NT2/D1 (cell line): ENCODE measurements around the gene TECR.

Experiments used
- DNase-seq: peaks from one replicate; pipeline ENCODE4 v3.0.0-alpha.2; 2011; ENCODE audit warnings: low read depth, low spot score
- H3K27me3 ChIP-seq: 2 replicates; pipeline ENCODE4 v1.6.0; 2011; ENCODE audit warnings: mild to moderate bottlenecking; ENCODE audit not compliant: insufficient read length, insufficient read depth
- H3K36me3 ChIP-seq: 2 replicates; pipeline ENCODE4 v1.6.1; 2011; ENCODE audit warnings: mild to moderate bottlenecking, low read length, mixed read lengths; ENCODE audit not compliant: insufficient read depth, insufficient read length
- H3K4me1 ChIP-seq: 2 replicates; pipeline ENCODE4 v1.5.1; 2011; ENCODE audit not compliant: insufficient read depth, insufficient read length
- H3K4me3 ChIP-seq: 2 replicates; pipeline ENCODE4 v1.5.1; 2011; ENCODE audit warnings: low read depth; ENCODE audit not compliant: insufficient read length
- H3K9ac ChIP-seq: 2 replicates; pipeline ENCODE4 v1.6.0; 2011; ENCODE audit warnings: low read depth; ENCODE audit not compliant: insufficient read length
- H3K9me3 ChIP-seq: 2 replicates; pipeline ENCODE4 v1.5.1; 2011; ENCODE audit warnings: mild to moderate bottlenecking, low read length; ENCODE audit not compliant: insufficient read depth
- SUZ12 ChIP-seq: IDR thresholded peaks from 2 replicates; pipeline ENCODE4 v1.6.1; 2011; ENCODE audit not compliant: insufficient read length, insufficient read depth; ENCODE audit errors: extremely low read depth
- YY1 ChIP-seq: IDR thresholded peaks from 2 replicates; pipeline ENCODE4 v1.6.1; 2011; ENCODE audit not compliant: insufficient read length, insufficient read depth
- ZNF274 ChIP-seq: IDR thresholded peaks from 2 replicates; pipeline ENCODE4 v1.6.1; 2011; ENCODE audit warnings: mild to moderate bottlenecking, low read depth, low read length

The TECR gene

GRCh38 chr19:14565765-14566711, 36.6 kb downstream of the TECR start:
- Histone ChIP-seq H3K4me1 (peaks cover 28% of the 10 kb centered on the region), H3K4me3 (no peak overlapping the region), H3K9ac (no peak overlapping the region), H3K9me3 (no peaks in the 10 kb centered on the region), H3K27me3 (no peaks in the 10 kb centered on the region), H3K36me3 (peaks cover 69% of the 10 kb centered on the region)
- no peak for TF ChIP-seq ZNF274
- TF ChIP-seq SUZ12, result no peak
- no peak for TF ChIP-seq YY1
- DNase-seq, result no peak

- H3K9me3 ChIP-seq, result no peaks in the 10 kb centered on the region
- H3K27me3 ChIP-seq, result no peaks in the 10 kb centered on the region
- H3K4me3 ChIP-seq, result no peak overlapping the region
- TF ChIP-seq YY1 (no peak), ZNF274 (no peak), SUZ12 (no peak)
- peaks cover 71% of the 10 kb centered on the region for H3K36me3 ChIP-seq
- H3K4me1 ChIP-seq, result peaks cover 25% of the 10 kb centered on the region
- no peak for DNase-seq
- no peak overlapping the region for H3K9ac ChIP-seq
Observed at GRCh38 chr19:14566712-14567077, 37.3 kb downstream of the TECR start.

- no peak overlapping the region for H3K9ac ChIP-seq
- peaks cover 71% of the 10 kb centered on the region for H3K36me3 ChIP-seq
- H3K4me3 ChIP-seq, result no peak overlapping the region
- DNase-seq, result no peak
- TF ChIP-seq SUZ12 (no peak), YY1 (no peak), ZNF274 (no peak)
- no peaks in the 10 kb centered on the region for H3K27me3 ChIP-seq
- no peaks in the 10 kb centered on the region for H3K9me3 ChIP-seq
- H3K4me1 ChIP-seq, result peaks cover 25% of the 10 kb centered on the region
Observed at GRCh38 chr19:14567079-14567478, 37.7 kb downstream of the TECR start.

- H3K9ac ChIP-seq, result peak overlapping the region; percentile 99
- TF ChIP-seq YY1, result no peak
- no peak for TF ChIP-seq ZNF274
- no peak for TF ChIP-seq SUZ12
- peaks cover 39% of the 10 kb centered on the region for H3K36me3 ChIP-seq
- peak overlapping the region; percentile 100 for H3K4me3 ChIP-seq
- H3K9me3 ChIP-seq, result no peaks in the 10 kb centered on the region
- peaks cover 7% of the 10 kb centered on the region for H3K4me1 ChIP-seq
- no peak for DNase-seq
- H3K27me3 ChIP-seq, result no peaks in the 10 kb centered on the region
Observed at GRCh38 chr19:14570864-14571527, 41.6 kb downstream of the TECR start.

- Histone ChIP-seq H3K4me1 (peaks cover 7% of the 10 kb centered on the region), H3K27me3 (no peaks in the 10 kb centered on the region), H3K36me3 (peaks cover 32% of the 10 kb centered on the region), H3K9me3 (no peaks in the 10 kb centered on the region), H3K9ac (peak within 1 kb of the TSS; percentile 99), H3K4me3 (peak within 1 kb of the TSS; percentile 100)
- peak; percentile 94 for DNase-seq
- peak; percentile 23 for TF ChIP-seq YY1
- no peak for TF ChIP-seq SUZ12
Observed at GRCh38 chr19:14571695-14572490, 42.5 kb downstream of the TECR start, which contains the start of gene NDUFB7. Gene NDUFB7, minus strand, starts transcription at chr19:14572066. Its CDS starts 66 bp downstream, at chr19:14572000.

GRCh38 chr19:14575428-14575980, 46.1 kb downstream of the TECR start:
- peaks cover 7% of the 10 kb centered on the region for H3K36me3 ChIP-seq
- DNase-seq, result no peak
- TF ChIP-seq ZNF274, result no peak
- no peak for TF ChIP-seq SUZ12
- TF ChIP-seq YY1, result no peak
- no peak overlapping the region for H3K4me3 ChIP-seq
- no peak overlapping the region for H3K9ac ChIP-seq
- H3K9me3 ChIP-seq, result no peaks in the 10 kb centered on the region
- no peaks in the 10 kb centered on the region for H3K27me3 ChIP-seq
- peaks cover 3% of the 10 kb centered on the region for H3K4me1 ChIP-seq

GRCh38 chr19:14576363-14576762, 47.0 kb downstream of the TECR start:
- DNase-seq, result no peak
- Histone ChIP-seq H3K9ac (no peak overlapping the region), H3K9me3 (no peaks in the 10 kb centered on the region), H3K4me1 (no peaks in the 10 kb centered on the region), H3K4me3 (no peak overlapping the region), H3K27me3 (no peaks in the 10 kb centered on the region), H3K36me3 (no peaks in the 10 kb centered on the region)
- TF ChIP-seq ZNF274, result no peak
